PC-3 (cell line): ENCODE measurements around the gene USP12.

Experiments used
- EZH2 ChIP-seq: fragments of 300-600 bp; sonication (generic); IDR thresholded peaks from one replicate; pipeline ENCODE4 v1.6.1; 2017; ENCODE audit warnings: antibody characterized with exemption, mild to moderate bottlenecking, low read length; ENCODE audit not compliant: unreplicated experiment
- TF ChIP-seq, protein P1 (sequence below): fragments of 300-600 bp; sonication (generic); conservative IDR thresholded peaks from 2 replicates; pipeline ENCODE4 v1.5.1; 2017; ENCODE audit warnings: antibody characterized with exemption, low read depth, mild to moderate bottlenecking, low read length

DNA sequence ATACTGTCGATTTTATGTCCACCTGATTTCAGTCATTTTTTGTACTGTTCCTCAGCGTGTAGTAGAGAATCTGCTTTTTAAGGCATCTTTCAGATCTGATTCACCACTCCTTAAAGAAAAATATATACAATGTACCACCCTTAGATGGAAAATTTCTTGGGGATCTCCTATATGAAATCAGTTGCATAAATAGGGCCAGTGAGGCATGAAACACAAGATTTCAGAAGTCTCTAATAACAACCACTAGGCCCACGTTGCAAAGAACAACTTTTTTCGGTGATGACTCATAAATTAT lies 1.4 kb downstream of the USP12 start:
- TF ChIP-seq, protein P1, sequence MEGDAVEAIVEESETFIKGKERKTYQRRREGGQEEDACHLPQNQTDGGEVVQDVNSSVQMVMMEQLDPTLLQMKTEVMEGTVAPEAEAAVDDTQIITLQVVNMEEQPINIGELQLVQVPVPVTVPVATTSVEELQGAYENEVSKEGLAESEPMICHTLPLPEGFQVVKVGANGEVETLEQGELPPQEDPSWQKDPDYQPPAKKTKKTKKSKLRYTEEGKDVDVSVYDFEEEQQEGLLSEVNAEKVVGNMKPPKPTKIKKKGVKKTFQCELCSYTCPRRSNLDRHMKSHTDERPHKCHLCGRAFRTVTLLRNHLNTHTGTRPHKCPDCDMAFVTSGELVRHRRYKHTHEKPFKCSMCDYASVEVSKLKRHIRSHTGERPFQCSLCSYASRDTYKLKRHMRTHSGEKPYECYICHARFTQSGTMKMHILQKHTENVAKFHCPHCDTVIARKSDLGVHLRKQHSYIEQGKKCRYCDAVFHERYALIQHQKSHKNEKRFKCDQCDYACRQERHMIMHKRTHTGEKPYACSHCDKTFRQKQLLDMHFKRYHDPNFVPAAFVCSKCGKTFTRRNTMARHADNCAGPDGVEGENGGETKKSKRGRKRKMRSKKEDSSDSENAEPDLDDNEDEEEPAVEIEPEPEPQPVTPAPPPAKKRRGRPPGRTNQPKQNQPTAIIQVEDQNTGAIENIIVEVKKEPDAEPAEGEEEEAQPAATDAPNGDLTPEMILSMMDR: no peak
- no peak for TF ChIP-seq EZH2
